PC-3 (cell line): ENCODE data around the gene GFY.

Source experiments
- EZH2 ChIP-seq: fragments of 300-600 bp; sonication (generic); IDR thresholded peaks from one replicate; pipeline ENCODE4 v1.6.1; 2017; ENCODE audit warnings: antibody characterized with exemption, mild to moderate bottlenecking, low read length; ENCODE audit not compliant: unreplicated experiment
- TF ChIP-seq, protein P1 (sequence below): fragments of 300-600 bp; sonication (generic); conservative IDR thresholded peaks from 2 replicates; pipeline ENCODE4 v1.5.1; 2017; ENCODE audit warnings: antibody characterized with exemption, low read depth, mild to moderate bottlenecking, low read length

DNA sequence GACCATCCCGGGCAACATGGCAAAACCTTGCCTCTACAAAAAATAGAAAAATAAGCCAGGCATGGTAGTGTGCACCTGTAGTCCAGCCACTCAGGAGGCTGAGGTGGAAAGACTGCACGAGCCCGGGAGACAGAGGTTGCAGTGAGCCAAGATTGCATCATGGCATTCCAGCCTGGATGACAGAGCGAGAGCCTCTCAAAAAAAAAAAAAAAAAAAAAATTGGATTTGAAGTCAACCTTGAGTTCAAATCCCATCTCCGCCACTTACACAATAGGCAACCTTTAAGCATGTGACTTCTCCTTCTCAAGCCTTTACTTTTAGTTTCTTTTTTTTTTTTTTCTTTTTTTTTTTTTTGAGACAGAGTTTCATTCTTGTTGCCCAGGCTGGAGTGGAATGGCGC is 25.2 kb upstream of the GFY start:
- TF ChIP-seq, protein P1, sequence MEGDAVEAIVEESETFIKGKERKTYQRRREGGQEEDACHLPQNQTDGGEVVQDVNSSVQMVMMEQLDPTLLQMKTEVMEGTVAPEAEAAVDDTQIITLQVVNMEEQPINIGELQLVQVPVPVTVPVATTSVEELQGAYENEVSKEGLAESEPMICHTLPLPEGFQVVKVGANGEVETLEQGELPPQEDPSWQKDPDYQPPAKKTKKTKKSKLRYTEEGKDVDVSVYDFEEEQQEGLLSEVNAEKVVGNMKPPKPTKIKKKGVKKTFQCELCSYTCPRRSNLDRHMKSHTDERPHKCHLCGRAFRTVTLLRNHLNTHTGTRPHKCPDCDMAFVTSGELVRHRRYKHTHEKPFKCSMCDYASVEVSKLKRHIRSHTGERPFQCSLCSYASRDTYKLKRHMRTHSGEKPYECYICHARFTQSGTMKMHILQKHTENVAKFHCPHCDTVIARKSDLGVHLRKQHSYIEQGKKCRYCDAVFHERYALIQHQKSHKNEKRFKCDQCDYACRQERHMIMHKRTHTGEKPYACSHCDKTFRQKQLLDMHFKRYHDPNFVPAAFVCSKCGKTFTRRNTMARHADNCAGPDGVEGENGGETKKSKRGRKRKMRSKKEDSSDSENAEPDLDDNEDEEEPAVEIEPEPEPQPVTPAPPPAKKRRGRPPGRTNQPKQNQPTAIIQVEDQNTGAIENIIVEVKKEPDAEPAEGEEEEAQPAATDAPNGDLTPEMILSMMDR: no peak
- no peak for TF ChIP-seq EZH2
